ENCODE results near the gene DKC1. TPM values are rescaled to one million over a fixed set of nuclear protein-coding genes. Genes with fewer than 3 reads are reported as not detected.

The DKC1 gene
- total and polyA plus RNA-seq, 2 of the 4 experiments (the other 2 are of a cell fraction) = 49.9 to 63.8 TPM

GRCh38 chrX:154784149-154784995 lies 21.7 kb downstream of the DKC1 start (continued):
- no peak for TF ChIP-seq RFX5 (IDR thresholded peaks at IDR 0.05; ENCODE audit: low read depth, low read length)

- intact Hi-C loops (cut with micrococcal nuclease) = no loop called here
- DNase-seq = no peak
- no peak for ATAC-seq (ENCODE audit: low read depth)
- H3K23ac ChIP-seq (ENCODE audit: low read depth, low read length) = no peak overlapping the region
- no peak overlapping the region for H4K5ac ChIP-seq (ENCODE audit: low read depth, low read length)
- peaks cover 2% of the 10 kb centered on the region; the same call in 1 of the 2 replicates for H3K4me1 ChIP-seq (ENCODE audit: control insufficient read depth, insufficient read depth, low read length)
- no peak overlapping the region for H4K8ac ChIP-seq (ENCODE audit: low read depth in 2 of 2, low read length in 2 of 2)
- ChIA-PET POLR2A (ENCODE audit: unreplicated experiment) (interaction anchor here (0.5 kb wide), 1 partner anchor 14 kb away, joined by 15 read pairs; no protein-coding TSS in a partner anchor), CTCF (no interaction called here)
- H3K9me3 ChIP-seq (ENCODE audit: control insufficient read depth, insufficient read depth, low read length) = no peaks in the 10 kb centered on the region
- H2BK5ac ChIP-seq (ENCODE audit: low read depth, low read length, poor library complexity, severe bottlenecking) = no peak overlapping the region
- H2BK15ac ChIP-seq (ENCODE audit: low read depth, low read length) = no peak overlapping the region
- H2BK20ac ChIP-seq (ENCODE audit: low read depth, low read length) = no peak overlapping the region
- no peak overlapping the region for H3K4ac ChIP-seq (ENCODE audit: low read depth, low read length)
- no peaks in the 10 kb centered on the region for H3K27me3 ChIP-seq (ENCODE audit: control insufficient read depth, insufficient read depth, low read length)
- H3K18ac ChIP-seq (ENCODE audit: low read depth, low read length) = no peak overlapping the region
- dilution Hi-C loops (cut with HindIII; ENCODE audit: low sequenced_read_pairs, unreplicated experiment) = no loop called here
- WGBS, 2 experiments (ENCODE audit: extremely low coverage in 2 of 2, insufficient read length in 1 of 2) = 25% methylated on average over 1 of the region's 6 CpGs; no CpG with 5 or more reads in 1 of the 2 experiments
- 0 out of 2 replicates have a peak, but pooled peaks cover 5% of the 10 kb centered on the region for H3K36me3 ChIP-seq (ENCODE audit: control insufficient read depth, insufficient read depth, low read length)
- H2AK9ac ChIP-seq (replicated peaks; ENCODE audit: low read depth, low read length, poor library complexity) = no peak overlapping the region
- no peak overlapping the region for H3K56ac ChIP-seq (ENCODE audit: extremely low read depth, insufficient read depth, low read length)
- peaks cover 0 to 3% of the 10 kb centered on the region in 2 experiments; a peak in 2 of 4 replicates for H3K79me1 ChIP-seq (ENCODE audit: low read depth in 1 of 2, low read length in 2 of 2)
- H3K4me2 ChIP-seq (ENCODE audit: low read depth, low read length) = no peak overlapping the region
- no peak overlapping the region for H3K27ac ChIP-seq (ENCODE audit: insufficient read depth, low read length)
- H4K20me1 ChIP-seq (ENCODE audit: insufficient read depth, low read length) = no peaks in the 10 kb centered on the region
- H4K91ac ChIP-seq (ENCODE audit: insufficient read depth, low read depth, low read length) = no peak overlapping the region
- H3K9ac ChIP-seq (ENCODE audit: low read depth, low read length) = no peak overlapping the region
- peaks cover 6% of the 10 kb centered on the region; the same call in 1 of the 2 replicates for H3K9me1 ChIP-seq (ENCODE audit: insufficient read depth, low read length)
- no peak overlapping the region for H3K4me3 ChIP-seq (ENCODE audit: insufficient read depth, low read depth, low read length)
- no peak overlapping the region for H2BK120ac ChIP-seq (ENCODE audit: low read depth, low read length)
- in situ Hi-C loops (cut with MboI; ENCODE audit: low sequenced_read_pairs) = no loop called here
- no peak overlapping the region for H2AFZ ChIP-seq (replicated peaks; ENCODE audit: low read length, poor library complexity)
- no peak overlapping the region for H2AK5ac ChIP-seq (ENCODE audit: low read depth, low read length)
- no peak overlapping the region for H3K14ac ChIP-seq (replicated peaks; ENCODE audit: low read depth, low read length)
- no peak for TF ChIP-seq MXI1 (IDR thresholded peaks at IDR 0.05; ENCODE audit: borderline replicate concordance, low read depth, low read length)
- BruUV-seq (replicated peaks) = no TSS peak
Observed at GRCh38 chrX:154785716-154786115, 23.1 kb downstream of the DKC1 start.
